Naive B cell (primary cell): ENCODE results near the gene ARL8A. TPM values are rescaled to one million over a fixed set of nuclear protein-coding genes. Genes with fewer than 3 reads are reported as not detected.

ENCODE experiments used
- polyA plus RNA-seq, 6 donors: library from polyadenylated mRNA; unstranded; fragments of 300-500 nt; fragmentation: Illumina TruSeq; gene quantifications; one replicate each; pipeline ENCODE4 v1.2.3, GENCODE V29; 2021; ENCODE audit warnings: low read depth in 6 of 6

Gene ARL8A
- polyA plus RNA-seq, 6 donors from 2014 or later, result 7.3 to 18.0 (median 11.7) TPM

Other genes with a start within 250 kb of the ARL8A start
- gene LMOD1, start 198.2 kb downstream of the ARL8A start, polyA plus RNA-seq, result not detected
- 10 to 100 TPM; 16.4 to 33.2 (median 24.4) TPM for gene TIMM17A, start 189.2 kb downstream of the ARL8A start, polyA plus RNA-seq
- 10 to 100 TPM; 28.2 to 50.0 (median 34.7) TPM for gene RNPEP, start 162.1 kb downstream of the ARL8A start, polyA plus RNA-seq
- gene ELF3, start 134.2 kb downstream of the ARL8A start, polyA plus RNA-seq, result under 1 TPM in 1 of 6 donors, not detected in 5; 0.30 TPM
- gene GPR37L1, start 21.8 kb downstream of the ARL8A start, polyA plus RNA-seq, result under 1 TPM in 3 of 6 donors, not detected in 3; 0.10 to 0.50 (median 0.37) TPM
- 10 to 100 TPM; 19.0 to 41.5 (median 22.9) TPM for gene PTPN7, start 15.9 kb upstream of the ARL8A start, polyA plus RNA-seq
- under 1 TPM in 1 of 6 donors, not detected in 5; 0.22 TPM for gene LGR6, start 49.1 kb upstream of the ARL8A start, polyA plus RNA-seq
- gene UBE2T, start 197.2 kb upstream of the ARL8A start, polyA plus RNA-seq, result 10 to 100 TPM in 3 of 6 donors, 1 to 10 TPM in 3; 4.6 to 11.2 (median 9.3) TPM
- 10 to 100 TPM in 1 of 6 donors, 1 to 10 TPM in 4, not detected in 1; 2.3 to 13.5 (median 6.6) TPM for gene PPP1R12B, start 204.0 kb upstream of the ARL8A start, polyA plus RNA-seq